Cardiac septum (tissue), 1 donor: ENCODE measurements around the gene ANAPC2. TPM values are rescaled to one million over a fixed set of nuclear protein-coding genes. Genes with fewer than 3 reads are reported as not detected.
A peak's percentile ranks its signal among the peaks of the same experiment; 100 is the strongest.

Experiments used
- DNase-seq: peaks from one replicate; pipeline ENCODE4 v3.0.0-alpha.2; 2020; ENCODE audit warnings: low spot score
- intact Hi-C: fragments of 100-400 bp; cut with DNase I; formaldehyde crosslinking; loops from one replicate; pipeline ENCODE4 v1.14.0; 2022
- long read RNA-seq: library from polyadenylated mRNA; unstranded; transcript quantifications from one replicate; pipeline ENCODE4 v2.0.0, GENCODE V29; 2021
- total RNA-seq: library from RNA; stranded (reverse); fragmentation: NEBNext Ultra II Directional; extraction: Animal tissue kit (Norgen Biotek cat#: 25700); gene quantifications from one replicate; pipeline ENCODE4 v1.2.1, GENCODE V29; 2021
- donor health status: DM: no; HTN: no; CAD: no.

The ANAPC2 gene
- 32.5 TPM for total RNA-seq
- long read RNA-seq, partial matches to known transcripts = 1 of 10 reads
- long read RNA-seq, other reads (novel, unspliced or antisense) = 4 of 10 reads

DNA sequence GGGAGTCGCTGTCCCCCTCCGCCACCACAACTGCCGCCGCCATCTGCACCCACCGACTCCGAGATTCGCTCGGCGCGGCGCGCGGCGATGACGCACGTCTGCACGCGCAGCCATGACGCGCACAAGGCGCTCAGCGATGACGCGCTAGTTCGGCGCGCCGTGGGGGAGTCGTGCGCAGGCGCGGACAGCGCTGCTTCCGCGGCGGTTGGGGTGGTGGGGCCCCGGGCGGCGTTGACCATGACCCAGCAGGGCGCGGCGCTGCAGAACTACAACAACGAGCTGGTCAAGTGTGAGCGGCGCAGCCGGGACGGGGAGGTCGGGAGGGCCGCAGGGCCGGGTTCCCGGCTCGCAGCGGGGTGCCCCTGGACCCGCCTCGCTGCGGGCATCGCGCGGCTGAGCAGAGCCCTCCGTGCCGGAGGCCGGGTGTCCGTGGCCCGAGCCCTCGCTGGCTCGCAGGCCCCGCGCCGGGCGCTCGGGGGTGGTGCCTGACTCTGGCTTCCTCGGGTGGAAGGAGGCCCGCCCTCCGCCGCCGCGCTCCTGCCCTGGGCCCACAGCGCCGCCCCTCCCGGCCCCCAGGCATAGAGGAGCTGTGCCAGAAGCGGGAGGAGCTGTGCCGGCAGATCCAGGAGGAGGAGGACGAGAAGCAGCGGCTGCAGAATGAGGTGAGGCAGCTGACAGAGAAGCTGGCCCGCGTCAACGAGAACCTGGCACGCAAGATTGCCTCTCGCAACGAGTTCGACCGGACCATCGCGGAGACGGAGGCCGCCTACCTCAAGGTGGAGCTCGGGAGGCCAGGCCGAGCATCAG is at the start of gene ANAPC2, which contains the start of gene SSNA1:
Gene ANAPC2, minus strand, starts transcription at position 71 of the 807 bp plus-strand sequence. Its CDS starts 28 bp downstream, at position 43.
Gene SSNA1, plus strand, starts transcription at position 187 of the 807 bp plus-strand sequence. Its CDS starts 51 bp downstream, at position 238.
- intact Hi-C loops = loop anchor here (2.0 kb wide), 2 partner anchors 16 to 34 kb away; partner anchors contain the start of genes NDOR1, RNF208 and TMEM203
- DNase-seq = peak; percentile 95

DNA sequence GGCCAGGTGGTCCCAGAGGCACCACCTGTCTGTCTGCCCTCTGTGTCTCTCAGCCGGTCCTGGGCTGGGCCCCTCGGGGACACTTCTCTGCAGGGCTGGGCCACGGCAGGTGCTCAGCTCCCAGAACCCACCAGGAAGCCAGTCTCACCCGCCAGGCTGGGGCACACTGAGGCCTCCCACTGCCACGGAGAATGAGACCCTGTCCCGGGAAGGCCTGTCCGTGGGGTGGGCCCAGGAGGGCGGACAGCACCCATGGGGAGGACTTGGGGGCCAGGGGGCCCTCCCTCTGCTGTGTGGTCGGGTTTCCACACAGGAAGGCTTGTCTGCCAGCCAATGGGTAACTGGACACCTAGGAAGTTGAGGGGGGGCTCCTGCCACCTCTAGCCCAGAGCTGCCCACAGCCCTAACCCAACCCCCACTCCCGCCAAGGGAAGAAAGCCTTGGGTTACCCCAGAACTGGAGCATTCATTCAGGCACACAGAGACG is 48.6 kb upstream of the ANAPC2 start:
- no peak for DNase-seq
- intact Hi-C loops = no loop called here

DNA sequence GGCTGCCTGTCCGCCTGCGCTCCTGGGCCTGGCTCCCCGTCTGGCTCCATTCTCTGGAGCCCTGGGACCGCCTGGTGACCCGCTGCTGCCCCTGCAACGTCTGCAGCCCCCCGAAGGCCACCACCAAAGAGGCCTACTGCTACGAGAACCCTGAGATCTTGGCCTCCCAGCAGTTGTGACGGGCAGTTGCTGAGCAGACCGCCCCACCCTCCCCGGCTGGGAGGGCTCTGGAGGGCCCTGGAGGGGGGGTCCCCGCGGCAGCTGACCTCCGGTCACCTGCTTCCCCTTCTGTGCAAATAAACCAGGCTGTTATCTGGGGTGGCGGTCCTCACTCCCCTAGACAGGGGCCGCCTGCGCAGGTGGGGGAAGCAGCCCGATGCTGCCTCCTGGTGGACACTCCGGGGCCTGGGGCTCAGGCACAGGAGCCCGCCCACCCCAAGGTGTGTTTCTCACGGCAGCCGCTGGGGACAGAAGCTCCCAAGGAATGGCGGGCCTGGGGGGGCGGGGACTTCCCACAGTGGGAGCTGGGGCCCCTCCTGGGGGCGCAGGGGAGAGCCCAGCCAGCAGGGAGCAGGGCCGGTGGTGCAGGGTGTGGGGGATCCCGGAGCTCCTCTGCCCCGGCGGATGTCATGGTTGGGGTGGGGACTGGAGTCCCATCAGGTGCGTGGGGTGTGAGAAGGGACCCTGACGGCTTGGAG is 48.0 kb upstream of the ANAPC2 start:
- intact Hi-C loops = no loop called here
- peak; percentile 94 for DNase-seq

GRCh38 chr9:137235424-137236237 is 47.3 kb upstream of the ANAPC2 start:
- intact Hi-C loops = no loop called here
- DNase-seq = no peak

DNA sequence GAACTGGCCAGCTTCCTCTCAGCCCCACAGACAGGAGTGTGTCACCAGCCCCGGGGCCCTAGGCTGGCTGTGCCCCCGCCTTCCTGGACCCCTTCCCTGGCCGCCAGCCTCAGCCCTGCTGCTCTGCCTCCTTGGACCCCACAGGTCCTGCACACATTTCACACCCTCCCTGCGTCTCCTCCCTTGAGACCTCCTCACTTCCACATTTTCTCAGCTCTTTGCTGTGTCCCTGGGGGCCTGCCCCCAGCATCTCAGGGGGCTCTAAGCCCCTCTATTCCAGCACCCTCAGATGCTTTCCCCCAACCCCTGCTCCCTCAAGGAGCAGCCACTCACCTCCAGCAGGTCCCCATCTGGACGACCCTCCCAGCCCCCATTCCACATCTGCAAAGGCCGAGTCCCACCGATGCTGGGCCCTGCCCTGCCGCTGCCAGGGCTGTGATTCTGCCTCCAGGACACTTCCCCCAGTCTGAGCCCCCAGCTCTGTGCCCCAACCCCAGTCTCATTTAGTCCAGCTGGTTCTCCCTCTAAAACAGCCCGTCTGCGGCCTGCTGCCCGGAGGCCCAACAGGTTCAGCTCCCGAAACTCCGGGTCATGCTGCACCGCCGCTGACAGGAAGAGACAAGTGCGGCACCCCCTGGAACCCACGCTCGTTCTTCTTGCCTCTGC is 46.5 kb upstream of the ANAPC2 start:
- DNase-seq = no peak
- intact Hi-C loops = no loop called here

- intact Hi-C loops = no loop called here
Measured at GRCh38 chr9:137234055-137234697, 45.8 kb upstream of the ANAPC2 start.

DNA sequence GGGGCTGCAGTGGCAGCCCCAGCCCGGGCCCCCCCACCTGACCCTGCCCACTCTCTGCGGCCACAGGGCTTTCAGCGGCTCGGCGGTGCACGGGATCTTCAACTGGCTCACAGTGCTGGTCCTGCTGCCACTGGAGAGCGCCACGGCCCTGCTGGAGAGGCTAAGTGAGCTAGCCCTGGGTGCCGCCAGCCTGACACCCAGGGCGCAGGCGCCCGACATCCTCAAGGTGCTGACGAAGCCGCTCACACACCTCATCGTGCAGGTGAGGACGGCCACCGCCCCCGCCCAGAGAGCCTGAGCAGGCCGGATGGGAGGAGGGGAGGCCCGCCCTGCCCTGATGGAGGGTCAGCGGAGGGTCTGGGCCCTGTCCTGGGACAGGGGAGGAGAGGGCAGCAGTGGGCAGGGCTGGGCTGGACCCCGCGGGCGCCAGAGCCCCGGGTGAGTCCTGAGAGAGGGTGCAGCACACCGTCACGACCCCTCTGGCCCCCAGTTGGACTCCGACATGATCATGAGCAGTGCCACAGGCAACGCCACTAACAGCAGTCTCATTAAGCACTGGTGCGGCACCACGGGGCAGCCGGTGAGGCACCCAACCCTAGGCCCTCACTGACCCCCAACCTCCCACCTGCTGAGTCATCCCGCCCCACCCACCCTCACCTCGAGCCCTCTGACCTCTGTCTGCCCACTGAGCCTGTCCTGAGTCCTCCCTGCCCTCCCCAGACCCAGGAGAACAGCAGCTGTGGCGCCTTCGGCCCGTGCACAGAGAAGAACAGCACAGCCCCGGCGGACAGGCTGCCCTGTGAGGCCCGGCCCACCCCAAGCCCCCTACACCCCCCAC is 45.0 kb upstream of the ANAPC2 start:
- no peak for DNase-seq
- intact Hi-C loops = no loop called here

More at GRCh38 chr9:137234055-137234697, 45.8 kb upstream of the ANAPC2 start:
- DNase-seq = no peak

DNA sequence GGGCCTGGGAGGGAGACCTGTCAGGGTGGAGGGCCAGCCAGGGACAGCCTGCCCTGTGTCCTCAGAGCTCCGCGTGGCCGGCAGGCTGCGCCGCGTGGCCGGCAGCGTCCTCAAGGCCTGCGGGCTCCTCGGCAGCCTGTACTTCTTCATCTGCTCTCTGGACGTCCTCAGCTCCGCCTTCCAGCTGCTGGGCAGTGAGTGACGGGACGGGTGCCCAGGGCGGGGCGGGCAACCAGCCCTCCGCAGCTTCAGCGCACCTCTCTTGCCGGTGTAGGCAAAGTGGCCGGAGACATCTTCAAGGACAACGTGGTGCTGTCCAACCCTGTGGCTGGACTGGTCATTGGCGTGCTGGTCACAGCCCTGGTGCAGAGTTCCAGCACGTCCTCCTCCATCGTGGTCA is 44.1 kb upstream of the ANAPC2 start:
- intact Hi-C loops = no loop called here
- no peak for DNase-seq

GRCh38 chr9:137232101-137232500 is 43.7 kb upstream of the ANAPC2 start:
- no peak for DNase-seq
- intact Hi-C loops = no loop called here

DNA sequence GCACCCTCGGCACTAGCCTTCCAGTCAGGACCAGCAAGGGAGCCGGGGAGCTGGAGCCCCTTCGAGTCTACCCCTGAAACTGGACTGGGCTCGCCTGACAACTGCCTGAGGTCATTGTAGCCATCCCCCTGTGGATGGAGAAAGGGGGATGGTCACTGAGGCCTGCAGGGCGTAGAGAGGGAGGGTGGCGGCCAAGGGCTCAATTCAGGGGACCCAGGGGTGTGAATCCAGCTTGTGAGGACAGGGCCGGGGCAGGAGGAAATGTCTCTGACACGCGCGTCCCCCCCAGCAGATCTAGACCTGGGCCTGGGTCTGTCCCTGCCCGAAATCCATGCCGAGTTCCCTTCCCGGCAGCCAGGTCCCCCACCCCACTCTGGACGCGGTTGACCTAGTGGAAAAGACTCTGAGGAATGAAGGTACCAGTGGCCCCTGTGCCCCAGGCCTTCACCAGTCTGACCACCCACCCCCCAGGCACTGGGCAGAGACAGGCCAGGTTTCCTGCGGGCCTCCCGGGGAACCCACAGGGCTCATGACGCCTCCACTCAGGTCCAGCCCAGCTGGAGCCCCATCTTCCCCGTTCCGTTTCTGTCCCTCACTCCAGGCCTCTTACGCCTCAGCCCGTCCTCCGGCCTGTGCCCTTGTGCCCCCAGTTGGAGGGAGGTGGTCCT is 43.1 kb upstream of the ANAPC2 start:
- no peak for DNase-seq
- intact Hi-C loops = no loop called here

- intact Hi-C loops = no loop called here
- DNase-seq = no peak
Measured at GRCh38 chr9:137230705-137231371, 42.5 kb upstream of the ANAPC2 start, which contains the start of gene SLC34A3. SLC34A3 (plus strand) TSS chr9:137230901; CDS start chr9:137231703, 802 bp downstream.

DNA sequence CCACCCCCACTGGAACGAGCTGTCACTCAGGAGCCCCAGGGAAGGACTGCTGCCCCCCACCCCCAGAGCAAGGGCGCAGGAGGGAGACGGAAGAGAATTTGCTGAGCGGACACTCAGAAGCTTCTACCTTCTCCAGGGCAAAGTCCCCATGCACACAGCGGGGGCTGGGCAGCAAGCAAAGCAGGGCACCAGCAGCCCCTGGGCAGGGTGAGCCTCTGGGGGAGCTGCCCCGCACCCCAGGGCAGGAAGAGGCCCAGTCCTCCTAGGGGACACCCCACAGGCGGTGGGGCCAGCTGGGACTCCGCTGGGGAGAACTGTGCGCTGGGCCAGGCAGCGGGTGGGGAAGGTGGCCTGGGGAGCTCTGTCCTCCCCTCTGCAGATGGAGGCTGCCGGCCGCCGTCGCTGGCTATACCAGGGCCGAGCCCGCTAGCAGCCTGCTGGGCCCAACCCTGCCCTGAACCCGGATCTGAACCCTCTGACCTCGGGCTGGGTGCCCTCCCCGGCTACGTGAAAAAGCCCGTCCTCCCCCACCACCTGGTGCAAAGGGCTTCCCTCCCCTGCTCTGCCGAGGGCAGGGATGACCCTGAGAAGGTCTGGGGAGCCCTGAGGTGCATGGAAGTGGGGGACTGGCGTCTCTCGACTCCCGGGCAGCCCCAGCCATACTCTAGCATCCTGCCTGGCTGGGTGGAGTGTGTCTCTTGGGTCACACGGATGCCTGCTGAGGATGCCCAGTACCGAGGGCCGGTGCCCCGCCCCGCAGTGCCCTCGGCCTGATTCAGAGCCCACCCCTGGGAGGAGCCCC is 41.7 kb upstream of the ANAPC2 start:
- intact Hi-C loops = no loop called here
- DNase-seq = no peak

GRCh38 chr9:137228968-137229896 is 40.9 kb upstream of the ANAPC2 start:
- intact Hi-C loops = no loop called here
- DNase-seq = peak; percentile 71

DNA sequence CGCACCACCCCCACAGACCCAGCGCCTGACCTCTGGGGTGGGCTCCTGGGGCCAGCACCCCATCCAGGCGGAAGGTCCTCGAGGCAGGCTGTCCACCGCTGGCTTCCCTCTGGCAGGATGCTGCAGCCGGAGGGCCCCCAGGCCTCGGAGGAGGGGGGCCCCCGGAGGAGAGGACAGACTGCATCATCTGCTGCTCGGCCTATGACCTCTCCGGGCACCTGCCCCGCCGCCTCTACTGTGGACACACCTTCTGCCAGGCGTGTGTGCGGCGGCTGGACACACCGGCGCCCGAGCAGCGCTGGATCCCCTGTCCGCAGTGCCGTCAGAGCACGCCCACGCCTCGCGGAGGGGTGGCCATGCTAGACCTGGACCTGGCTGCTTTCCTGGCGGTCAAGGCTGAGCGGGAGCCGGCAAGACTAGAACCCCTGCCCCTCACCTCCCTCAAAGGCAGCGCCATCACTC is 40.2 kb upstream of the ANAPC2 start:
- intact Hi-C loops = no loop called here
- no peak for DNase-seq
